A673 (cell line): ENCODE data around the gene ARHGAP4.

Experiments
- CTCF ChIP-seq: fragments of 300-800, 200-600 bp; sonication (generic); conservative IDR thresholded peaks from 2 replicates; pipeline ENCODE4 v1.5.1; 2017; ENCODE audit warnings: low read depth, mild to moderate bottlenecking, antibody characterized with exemption, low read length, moderate library complexity, mixed read lengths
- EZH2 ChIP-seq: fragments of 200-600 bp; sonication (generic); IDR thresholded peaks from 2 replicates; pipeline ENCODE4 v1.6.1; 2017; ENCODE audit warnings: borderline replicate concordance, low read depth, mild to moderate bottlenecking, mixed read lengths, antibody characterized with exemption, low read length; ENCODE audit not compliant: poor library complexity, severe bottlenecking

- TF ChIP-seq CTCF (no peak), EZH2 (no peak)
Observed at GRCh38 chrX:153909980-153910360, 16.1 kb downstream of the ARHGAP4 start.
